Measurements from ENCODE around the gene EXTL1.
A peak's percentile ranks its signal among the peaks of the same experiment; 100 is the strongest.

EXTL1 gene

DNA sequence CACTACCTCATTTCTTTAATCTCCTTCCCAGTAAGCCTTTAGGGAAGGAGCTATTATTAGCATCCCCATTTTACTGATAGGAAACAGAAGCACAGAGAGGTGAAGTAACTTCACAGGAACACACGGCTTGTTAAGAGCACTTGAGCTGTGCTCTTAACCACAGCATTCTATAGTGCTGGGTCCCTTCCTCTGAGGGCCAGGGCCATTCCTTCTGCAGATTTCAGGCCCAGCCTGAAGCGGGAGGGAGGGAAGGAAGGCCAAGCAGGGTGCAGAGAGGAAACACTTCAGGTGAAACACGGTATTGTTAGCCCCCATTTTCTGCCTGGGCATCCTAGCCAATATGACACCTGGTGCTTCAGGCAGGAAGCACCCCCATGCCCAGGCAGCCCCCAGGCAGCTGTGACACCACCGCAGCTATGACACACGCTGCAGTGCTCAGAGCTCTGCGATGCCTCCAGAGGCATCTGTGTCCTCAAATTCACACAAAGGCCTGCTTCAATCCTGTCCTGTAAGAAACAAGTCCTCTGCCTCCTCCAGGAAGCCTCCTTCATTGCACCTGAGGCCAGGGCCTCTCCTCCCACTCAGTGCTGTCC is 4.5 kb upstream of the EXTL1 start:
- no peak overlapping the region for H3K4me3 ChIP-seq (replicated peaks; ENCODE audit: low read depth, low read length)
- DNase-seq (ENCODE audit: low read depth) = no peak
- TF ChIP-seq, protein P1, sequence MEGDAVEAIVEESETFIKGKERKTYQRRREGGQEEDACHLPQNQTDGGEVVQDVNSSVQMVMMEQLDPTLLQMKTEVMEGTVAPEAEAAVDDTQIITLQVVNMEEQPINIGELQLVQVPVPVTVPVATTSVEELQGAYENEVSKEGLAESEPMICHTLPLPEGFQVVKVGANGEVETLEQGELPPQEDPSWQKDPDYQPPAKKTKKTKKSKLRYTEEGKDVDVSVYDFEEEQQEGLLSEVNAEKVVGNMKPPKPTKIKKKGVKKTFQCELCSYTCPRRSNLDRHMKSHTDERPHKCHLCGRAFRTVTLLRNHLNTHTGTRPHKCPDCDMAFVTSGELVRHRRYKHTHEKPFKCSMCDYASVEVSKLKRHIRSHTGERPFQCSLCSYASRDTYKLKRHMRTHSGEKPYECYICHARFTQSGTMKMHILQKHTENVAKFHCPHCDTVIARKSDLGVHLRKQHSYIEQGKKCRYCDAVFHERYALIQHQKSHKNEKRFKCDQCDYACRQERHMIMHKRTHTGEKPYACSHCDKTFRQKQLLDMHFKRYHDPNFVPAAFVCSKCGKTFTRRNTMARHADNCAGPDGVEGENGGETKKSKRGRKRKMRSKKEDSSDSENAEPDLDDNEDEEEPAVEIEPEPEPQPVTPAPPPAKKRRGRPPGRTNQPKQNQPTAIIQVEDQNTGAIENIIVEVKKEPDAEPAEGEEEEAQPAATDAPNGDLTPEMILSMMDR (IDR thresholded peaks at IDR 0.05; ENCODE audit: low read length, missing control alignments) = no peak

DNA sequence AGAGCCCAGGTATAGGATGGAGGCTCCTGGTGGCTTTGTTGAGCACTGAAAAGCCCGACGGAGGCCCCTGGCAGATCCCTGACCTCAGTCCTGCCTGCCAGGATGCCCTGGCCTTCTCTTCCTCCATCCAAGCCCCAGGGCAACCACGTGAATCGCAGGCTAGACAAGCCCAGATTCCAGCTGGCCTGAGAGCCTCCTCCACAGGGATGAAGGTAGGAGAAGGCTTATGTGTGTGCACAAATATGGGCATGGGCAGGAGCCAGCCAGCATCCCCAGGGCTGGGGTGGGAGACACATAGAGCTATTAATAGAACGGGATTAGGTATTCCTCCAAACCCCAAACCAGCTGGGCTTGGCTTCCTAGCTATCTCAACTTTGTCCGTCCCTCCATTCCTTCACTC is 4.0 kb upstream of the EXTL1 start:
- TF ChIP-seq, protein P1 (IDR thresholded peaks at IDR 0.05; ENCODE audit: low read length, missing control alignments) = no peak
- no peak for DNase-seq (ENCODE audit: low read depth)
- H3K4me3 ChIP-seq (replicated peaks; ENCODE audit: low read depth, low read length) = no peak overlapping the region

DNA sequence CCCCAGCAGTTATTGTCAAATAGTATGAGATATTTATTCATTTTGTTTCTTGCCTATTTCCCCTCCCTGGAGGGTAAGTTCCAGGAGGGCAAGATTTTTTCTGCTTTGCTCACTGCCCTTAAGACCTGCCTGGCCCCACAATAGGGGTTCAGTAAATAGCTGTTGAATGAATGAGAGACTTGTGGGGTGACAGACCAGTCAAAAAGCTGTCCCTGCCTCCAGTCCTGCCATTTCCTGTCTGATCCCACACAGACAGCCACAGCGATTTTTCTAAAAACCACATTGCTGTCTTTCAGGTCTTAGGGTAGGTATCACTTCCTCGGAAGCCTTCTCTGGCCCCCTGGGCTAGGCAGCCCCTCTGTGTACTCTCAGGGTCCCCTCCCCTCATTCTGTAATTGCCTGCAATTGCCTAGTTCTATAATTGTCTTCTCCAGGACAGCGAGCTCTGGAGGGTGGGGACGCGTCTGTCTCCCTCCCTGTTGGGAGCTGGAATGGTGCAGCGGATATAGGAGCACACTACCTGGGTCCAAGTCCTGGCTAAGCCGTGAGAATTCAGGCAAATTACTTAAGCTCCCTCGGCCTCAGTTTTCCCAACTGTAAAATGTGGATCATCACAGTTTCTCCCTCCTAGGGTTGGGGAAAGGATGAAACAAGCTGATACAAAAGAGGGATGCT is 1.8 kb upstream of the EXTL1 start:
- TF ChIP-seq, protein P1 (IDR thresholded peaks at IDR 0.05; ENCODE audit: low read length, missing control alignments) = no peak
- no peak for DNase-seq (ENCODE audit: low read depth)
- H3K4me3 ChIP-seq (replicated peaks; ENCODE audit: low read depth, low read length) = no peak overlapping the region

DNA sequence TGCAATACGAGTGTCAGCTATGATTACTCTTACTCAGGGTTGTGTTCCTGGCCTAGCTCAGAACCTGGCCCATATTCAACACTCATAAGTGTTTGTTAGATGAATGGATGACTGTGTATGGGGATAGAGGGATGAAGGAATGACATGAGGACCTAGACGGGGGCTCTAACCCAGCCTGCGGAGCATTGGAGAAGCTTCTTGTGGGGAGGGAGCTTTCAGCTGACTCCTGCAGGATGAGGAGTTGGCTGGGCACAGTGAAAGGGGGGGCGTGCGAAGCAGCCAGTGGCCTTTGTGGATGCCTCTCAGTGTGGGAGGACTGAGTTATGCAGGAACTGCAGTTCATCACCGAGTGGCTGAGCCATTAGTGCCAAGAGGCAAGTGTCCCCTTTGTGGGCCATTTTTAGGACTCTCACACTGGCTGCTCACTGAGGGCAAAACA is 1.2 kb upstream of the EXTL1 start:
- no peak overlapping the region for H3K4me3 ChIP-seq (replicated peaks; ENCODE audit: low read depth, low read length)
- TF ChIP-seq, protein P1 (IDR thresholded peaks at IDR 0.05; ENCODE audit: low read length, missing control alignments) = no peak
- peak; percentile 46 for DNase-seq (ENCODE audit: low read depth)

DNA sequence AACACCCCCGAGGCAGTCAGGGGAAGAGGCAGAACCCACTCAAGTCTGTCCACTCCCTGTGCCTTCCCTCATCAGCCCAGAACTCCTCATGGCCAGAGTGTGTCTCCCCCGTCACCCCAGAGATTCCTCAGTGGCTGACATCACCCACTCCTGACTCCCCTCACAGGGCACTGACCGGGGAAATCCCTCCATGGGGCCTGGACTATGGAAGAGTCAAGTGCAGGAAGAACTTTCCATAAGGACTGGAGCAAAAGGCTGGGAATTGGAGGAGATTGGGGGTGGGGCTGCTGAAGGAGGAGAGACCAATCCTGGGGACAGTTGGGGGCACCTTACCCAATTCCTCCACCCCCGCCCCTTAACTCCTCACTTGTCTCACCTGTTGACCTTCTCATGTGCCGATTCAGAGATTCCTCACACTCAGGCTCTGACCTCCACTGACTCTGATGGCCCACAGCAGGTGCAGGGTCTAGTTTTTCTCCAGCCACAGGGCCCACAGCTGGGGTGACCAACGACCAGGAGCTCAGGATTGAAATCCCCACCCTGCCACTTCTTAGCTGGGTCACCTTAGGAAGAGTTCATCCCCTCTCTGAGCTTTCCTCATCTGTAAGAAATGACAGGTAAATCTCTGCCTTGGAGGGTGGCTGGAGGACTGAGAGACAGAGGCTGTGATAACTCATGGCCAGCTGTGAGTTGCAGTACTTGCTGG is 481 bp upstream of the EXTL1 start:
- no peak for DNase-seq (ENCODE audit: low read depth)
- no peak overlapping the region for H3K4me3 ChIP-seq (replicated peaks; ENCODE audit: low read depth, low read length)
- TF ChIP-seq, protein P1 (IDR thresholded peaks at IDR 0.05; ENCODE audit: low read length, missing control alignments) = no peak

DNA sequence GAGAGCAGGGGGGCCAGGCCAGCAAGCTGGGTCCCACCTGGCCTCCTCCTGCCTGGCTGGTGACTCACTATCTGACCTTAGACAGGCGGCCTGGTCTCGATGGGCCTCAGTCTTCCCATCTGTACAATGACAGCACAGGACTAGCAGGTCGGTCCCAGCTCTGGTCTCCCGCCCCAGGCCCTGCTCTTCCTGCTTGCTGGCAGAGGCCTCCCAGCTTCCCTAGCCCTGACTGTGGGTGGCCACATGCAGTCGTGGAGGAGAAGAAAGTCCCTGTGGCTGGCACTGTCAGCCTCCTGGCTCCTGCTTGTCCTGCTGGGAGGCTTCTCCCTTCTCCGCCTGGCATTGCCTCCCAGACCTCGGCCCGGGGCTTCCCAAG is 817 bp downstream of the EXTL1 start:
- DNase-seq (ENCODE audit: low read depth) = no peak
- no peak overlapping the region for H3K4me3 ChIP-seq (replicated peaks; ENCODE audit: low read depth, low read length)
- TF ChIP-seq, protein P1 (IDR thresholded peaks at IDR 0.05; ENCODE audit: low read length, missing control alignments) = no peak

Measured in fibroblast of pulmonary artery (primary cell).